ENCODE measurements around the gene HRH2.

The HRH2 gene

GRCh38 chr5:175687231-175687701, 29.4 kb downstream of the HRH2 start:
- intact Hi-C loops (cut with DNase I): no loop called here
- DNase-seq: peak in 1 of 42 donors; percentile 30

GRCh38 chr5:175688352-175689146, 30.7 kb downstream of the HRH2 start:
- intact Hi-C loops (cut with DNase I): no loop called here
- DNase-seq: peak in 2 of 42 donors; percentile 1 to 28

GRCh38 chr5:175689147-175689991, 31.5 kb downstream of the HRH2 start:
- peak in 9 of 42 donors; percentile 33 to 72 (median 61) for DNase-seq
- intact Hi-C loops (cut with DNase I): no loop called here

- DNase-seq: peak in 1 of 42 donors; percentile 30
- intact Hi-C loops (cut with DNase I): loop anchor here (10.0 kb wide), 1 partner anchor 155 kb away; no protein-coding TSS in a partner anchor
Observed at GRCh38 chr5:175690025-175690424, 32.2 kb downstream of the HRH2 start.

DNA sequence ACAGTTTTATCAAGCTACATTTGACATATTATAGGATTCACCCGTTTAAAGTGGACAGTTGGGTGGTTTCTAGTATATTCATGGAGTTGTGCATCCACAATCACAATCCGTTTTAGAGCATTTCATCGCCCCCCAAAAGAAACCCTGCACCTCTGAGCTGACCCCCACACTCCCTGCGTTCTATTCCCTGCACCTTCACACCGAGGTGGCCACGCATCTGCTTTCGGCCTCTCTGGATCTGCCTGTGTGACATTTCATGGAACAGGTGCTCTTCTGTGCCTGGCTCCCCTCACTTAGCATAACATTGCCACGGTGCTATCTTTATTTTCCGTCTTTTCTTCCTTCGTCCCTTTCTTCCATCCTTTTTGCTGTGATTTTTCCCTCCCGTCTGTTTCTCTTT, 32.7 kb downstream of the HRH2 start:
- no peak for DNase-seq
- intact Hi-C loops (cut with DNase I): loop anchor here (10.0 kb wide), 1 partner anchor 156 kb away; no protein-coding TSS in a partner anchor

DNA sequence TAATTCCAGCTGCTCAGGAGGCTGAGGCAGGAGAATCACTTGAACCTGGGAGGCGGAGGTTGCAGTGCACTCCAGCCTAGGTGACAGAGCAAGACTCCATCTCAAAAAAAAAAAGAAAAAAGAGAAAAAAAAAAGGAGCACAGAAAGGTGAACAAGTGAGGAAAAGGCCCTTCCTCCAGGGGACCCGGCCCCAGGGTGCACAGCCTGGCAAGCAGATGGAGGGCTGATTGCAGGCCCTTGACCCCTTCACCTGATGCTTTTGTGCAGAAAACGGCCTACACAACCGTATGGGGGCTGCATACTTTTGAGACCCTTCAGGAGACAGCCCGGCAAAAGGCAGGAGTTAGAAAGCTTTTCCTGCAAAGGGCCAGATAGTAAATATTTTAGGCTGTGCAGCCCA, 33.9 kb downstream of the HRH2 start:
- peak in 3 of 42 donors; percentile 2 to 27 (median 21) for DNase-seq
- intact Hi-C loops (cut with DNase I): loop anchor here (10.0 kb wide), 1 partner anchor 157 kb away; no protein-coding TSS in a partner anchor

DNA sequence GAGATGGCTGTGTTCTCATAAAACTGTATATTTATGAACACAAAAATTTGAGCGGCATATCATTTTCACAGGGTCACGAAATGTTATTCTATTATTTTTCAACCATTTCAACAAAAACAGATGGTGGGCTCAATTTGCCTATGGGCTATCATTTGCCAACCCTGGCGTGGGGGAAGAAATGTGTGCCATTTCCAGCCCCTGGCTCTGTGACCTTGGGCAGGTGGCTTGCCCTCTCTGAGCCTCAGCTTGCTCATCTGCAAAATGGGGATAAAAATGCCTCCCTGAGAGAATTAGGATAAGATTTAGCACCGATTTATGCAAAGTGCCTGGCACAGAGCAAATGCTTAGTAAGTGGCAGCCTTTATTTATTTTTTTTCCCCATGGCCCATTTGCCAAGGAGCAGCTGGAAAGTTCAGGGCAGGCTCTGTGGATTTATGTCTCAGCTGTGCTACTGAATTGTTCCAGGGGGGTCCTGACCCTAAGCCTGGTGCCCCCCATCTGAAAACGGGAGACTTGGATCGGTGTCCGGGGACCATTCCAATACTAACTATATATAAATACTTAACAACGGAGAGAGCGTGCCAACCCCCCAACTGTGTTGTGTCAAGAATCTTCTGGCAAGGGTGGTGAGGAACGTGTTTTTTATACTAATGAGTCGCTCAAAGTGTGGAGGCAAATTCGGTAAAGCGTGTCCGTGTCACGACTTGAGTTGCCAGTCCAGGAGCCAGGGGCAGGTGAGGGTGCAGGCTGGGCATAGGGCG, 34.5 kb downstream of the HRH2 start:
- peak in 6 of 42 donors; percentile 2 to 22 (median 10) for DNase-seq
- intact Hi-C loops (cut with DNase I): loop anchor here (10.0 kb wide), 1 partner anchor 158 kb away; no protein-coding TSS in a partner anchor

DNA sequence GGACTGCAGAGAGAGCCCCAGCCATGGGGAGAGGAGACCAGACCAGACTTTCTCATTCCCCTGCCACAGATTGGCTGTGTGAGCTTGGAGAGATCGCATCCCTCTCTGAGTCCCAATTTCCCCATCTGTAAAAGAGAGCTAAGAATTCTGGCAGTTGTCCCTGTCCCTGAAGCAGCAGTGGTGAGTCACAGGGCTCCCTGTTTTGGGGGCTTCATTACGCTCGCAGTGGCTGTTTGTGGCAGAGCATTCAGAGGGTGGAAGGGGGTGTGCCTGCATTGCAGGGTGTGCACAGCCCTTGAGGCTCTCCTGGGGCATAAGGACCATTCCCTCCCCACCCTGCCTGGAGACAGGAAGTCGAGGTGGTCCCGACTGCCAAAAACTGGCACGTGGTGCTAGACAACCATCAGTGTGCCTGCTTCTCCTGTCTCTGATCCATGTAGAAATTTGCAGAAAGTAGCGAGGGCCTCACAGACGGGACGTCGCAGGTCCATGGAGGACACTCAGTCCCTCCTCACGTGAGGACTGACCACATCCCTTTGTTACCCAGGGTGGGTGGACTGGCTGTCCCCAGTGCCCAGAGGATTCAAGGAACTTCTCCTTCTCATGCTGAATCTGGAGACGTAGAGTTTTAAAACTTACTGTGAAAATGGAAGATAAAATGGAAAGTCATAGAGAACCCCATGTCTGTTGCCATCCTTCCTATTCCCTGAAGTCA, 35.3 kb downstream of the HRH2 start:
- DNase-seq: peak in 11 of 42 donors; percentile 3 to 66 (median 30)
- intact Hi-C loops (cut with DNase I): loop anchor here (10.0 kb wide), 1 partner anchor 158 kb away; no protein-coding TSS in a partner anchor

DNA sequence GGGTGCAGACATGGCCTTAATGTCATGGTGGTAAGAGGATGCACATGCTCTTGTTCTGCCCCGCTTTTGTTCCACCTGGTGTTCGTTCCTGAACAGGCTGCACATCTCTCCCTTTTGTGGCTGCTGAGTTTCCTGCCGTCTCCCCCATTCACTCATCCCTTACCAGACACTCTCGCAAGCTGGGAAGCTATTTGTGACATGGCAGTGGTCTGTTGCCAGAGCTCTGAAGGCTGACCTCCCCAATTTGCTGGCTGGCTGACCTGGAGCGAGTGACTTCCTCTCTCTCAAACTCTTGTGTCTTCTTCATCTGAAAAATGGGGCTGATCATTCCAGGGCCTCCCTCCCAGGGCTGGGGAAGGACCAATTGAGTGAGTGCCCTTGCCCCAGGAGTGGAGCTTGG, 35.9 kb downstream of the HRH2 start:
- intact Hi-C loops (cut with DNase I): loop anchor here (10.0 kb wide), 1 partner anchor 159 kb away; no protein-coding TSS in a partner anchor
- DNase-seq: peak in 12 of 42 donors; percentile 8 to 28 (median 19)

GRCh38 chr5:175694371-175695160, 36.7 kb downstream of the HRH2 start:
- peak in 29 of 42 donors; percentile 8 to 79 (median 58) for DNase-seq
- intact Hi-C loops (cut with DNase I): loop anchor here (10.0 kb wide), 1 partner anchor 160 kb away; no protein-coding TSS in a partner anchor

DNA sequence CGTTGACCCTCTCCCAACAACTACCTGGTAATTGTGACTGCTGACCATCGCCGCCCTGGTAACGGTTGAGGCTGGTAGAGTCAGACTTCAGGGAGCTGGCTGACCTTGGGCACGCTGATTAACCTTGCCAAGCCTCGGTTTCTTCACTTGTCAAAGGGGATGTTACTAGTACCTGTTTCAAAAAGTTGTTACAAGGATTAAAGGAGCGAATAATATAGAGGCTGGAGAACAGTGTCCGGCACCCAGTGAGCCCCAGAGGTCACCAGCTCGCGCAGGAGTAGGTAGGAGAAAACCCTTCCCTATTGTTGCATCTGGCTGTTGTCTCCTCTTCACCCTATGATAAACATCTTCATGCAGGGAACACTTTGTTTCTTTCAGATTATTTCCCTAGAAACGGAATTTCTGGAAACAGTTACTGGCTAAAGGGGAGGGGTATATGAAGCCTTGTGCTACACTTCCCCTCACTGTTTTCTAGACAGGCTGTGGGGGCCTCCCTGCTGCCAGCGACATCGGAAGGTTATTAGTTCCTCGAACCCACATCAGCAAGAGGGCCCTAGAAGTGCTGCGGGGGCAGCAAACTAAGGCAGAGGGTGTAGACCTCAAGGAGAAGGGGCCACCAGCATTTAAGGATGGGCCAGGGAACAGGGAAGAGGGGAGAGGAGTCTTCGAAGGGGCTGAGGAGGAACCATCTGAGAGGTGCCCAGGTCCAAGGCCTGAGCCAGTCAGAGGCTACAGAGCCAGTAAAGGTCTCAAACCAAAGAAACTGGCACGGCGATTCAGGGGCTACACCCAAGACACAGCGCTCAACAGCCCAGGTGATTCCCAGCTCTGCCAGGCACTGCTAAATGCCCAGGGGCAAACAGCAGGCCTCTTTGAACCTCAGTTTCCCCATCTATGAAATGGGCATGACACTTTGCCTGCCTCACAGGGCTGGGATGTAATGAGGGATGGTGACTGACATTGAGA, 37.6 kb downstream of the HRH2 start:
- DNase-seq: peak in 12 of 42 donors; percentile 2 to 26 (median 14)
- intact Hi-C loops (cut with DNase I): loop anchor here (10.0 kb wide), 1 partner anchor 161 kb away; no protein-coding TSS in a partner anchor

GRCh38 chr5:175696139-175696854, 38.4 kb downstream of the HRH2 start:
- DNase-seq: peak in 41 of 42 donors; percentile 44 to 86 (median 69)
- intact Hi-C loops (cut with DNase I): loop anchor here (10.0 kb wide), 1 partner anchor 161 kb away; no protein-coding TSS in a partner anchor

- DNase-seq: no peak
- intact Hi-C loops (cut with DNase I): loop anchor here (10.0 kb wide), 1 partner anchor 162 kb away; no protein-coding TSS in a partner anchor
Observed at GRCh38 chr5:175696855-175697198, 39.0 kb downstream of the HRH2 start.

- peak in 18 of 42 donors; percentile 3 to 42 (median 12) for DNase-seq
Observed at GRCh38 chr5:175697846-175698245, 40.0 kb downstream of the HRH2 start.

More at GRCh38 chr5:175697846-175698245, 40.0 kb downstream of the HRH2 start:
- intact Hi-C loops (cut with DNase I): loop anchor here (10.0 kb wide), 1 partner anchor 163 kb away; no protein-coding TSS in a partner anchor

Measured in head of caudate nucleus (tissue), 42 donors.